ENCODE measurements around the gene DTD1. TPM values are rescaled to one million over a fixed set of nuclear protein-coding genes. Genes with fewer than 3 reads are reported as not detected.
"Not testable (repeated sequence)": the region's sequence is repeated elsewhere in the genome, so short reads cannot be mapped to it uniquely, and the experiment has no call there.

DTD1 gene
- polyA plus RNA-seq, 1 of the 3 experiments (the other 2 are of a cell fraction): 81.1 TPM

GRCh38 chr20:18781509-18781908 is 193.7 kb downstream of the DTD1 start:
- Histone ChIP-seq H4K20me1 (ENCODE audit: insufficient read depth) (no peaks in the 10 kb centered on the region), H3K4me1 (ENCODE audit: control insufficient read depth in 1 of 2, insufficient read depth in 2 of 2, low read depth in 1 of 2, low read length in 1 of 2) (no peaks in the 10 kb centered on the region), H3K4me3 (ENCODE audit: low read depth in 2 of 2, low read length in 1 of 2) (no peak overlapping the region), H3K9ac (no peak overlapping the region), H3F3A (replicated peaks; ENCODE audit: insufficient read depth) (no peaks in the 10 kb centered on the region), H3K9me3 (no peaks in the 10 kb centered on the region), H3K4me2 (no peak overlapping the region), H2AFZ (ENCODE audit: low read depth) (no peak overlapping the region; the same call in 1 of the 2 replicates), H3K27ac (ENCODE audit: low read depth in 2 of 2, low read length in 1 of 2) (no peak overlapping the region), H3K9me2 (no peaks in the 10 kb centered on the region), H3K27me3 (ENCODE audit: insufficient read depth) (no peaks in the 10 kb centered on the region), H3K79me2 (ENCODE audit: insufficient read depth) (no peaks in the 10 kb centered on the region), H3K36me3 (replicated peaks in 1 of 2; ENCODE audit: control insufficient read depth in 1 of 2, insufficient read depth in 2 of 2, low read length in 1 of 2) (no peaks in the 10 kb centered on the region)
- no peak for DNase-seq
- ChIA-PET CTCF (no interaction called here), POLR2A (no interaction called here)
- TF ChIP-seq EZH2phosphoT487 (IDR thresholded peaks at IDR 0.05; ENCODE audit: borderline replicate concordance, low read depth) (no peak), REST (IDR thresholded peaks at IDR 0.05; ENCODE audit: low read depth, low read length) (no peak), MEF2A (IDR thresholded peaks at IDR 0.05; ENCODE audit: borderline replicate concordance, low read depth) (no peak), RFX5 (IDR thresholded peaks at IDR 0.05; ENCODE audit: low read length) (no peak), RCOR1 (IDR thresholded peaks at IDR 0.05; ENCODE audit: low read length) (no peak), CHD2 (IDR thresholded peaks at IDR 0.05; ENCODE audit: low read length, partially characterized antibody) (no peak), NRF1 (IDR thresholded peaks at IDR 0.05; ENCODE audit: low read depth, low read length) (no peak), NFIC (IDR thresholded peaks at IDR 0.05; ENCODE audit: borderline replicate concordance) (no peak), RAD21 (IDR thresholded peaks at IDR 0.05; ENCODE audit: low read length) (no peak), POLR2AphosphoS5 (IDR thresholded peaks at IDR 0.05; ENCODE audit: low read depth, low read length) (no peak), TAF1 (IDR thresholded peaks at IDR 0.05; ENCODE audit: borderline replicate concordance, low read depth, low read length) (no peak), SIN3A (IDR thresholded peaks at IDR 0.05; ENCODE audit: borderline replicate concordance, low read depth, low read length) (no peak), SMC3 (IDR thresholded peaks at IDR 0.05; ENCODE audit: low read depth, low read length) (no peak), FOXJ3 (CRISPR knock-in tag; IDR thresholded peaks at IDR 0.05) (no peak), GABPA (IDR thresholded peaks at IDR 0.05; ENCODE audit: low read depth) (no peak), FOXM1 (IDR thresholded peaks at IDR 0.05; ENCODE audit: low read depth) (no peak)
- 5% methylated on average over 3 of the region's 3 CpGs for WGBS (ENCODE audit: low lambda C conversion rate)

- Histone ChIP-seq H3K27me3 (ENCODE audit: insufficient read depth) (no peaks in the 10 kb centered on the region), H3K4me2 (no peak overlapping the region), H2AFZ (ENCODE audit: low read depth) (no peak overlapping the region), H3K27ac (ENCODE audit: low read depth in 2 of 2, low read length in 1 of 2) (no peak overlapping the region), H3K4me1 (ENCODE audit: control insufficient read depth in 1 of 2, insufficient read depth in 2 of 2, low read depth in 1 of 2, low read length in 1 of 2) (no peaks in the 10 kb centered on the region), H4K20me1 (ENCODE audit: insufficient read depth) (no peaks in the 10 kb centered on the region), H3F3A (replicated peaks; ENCODE audit: insufficient read depth) (no peaks in the 10 kb centered on the region), H3K9ac (no peak overlapping the region), H3K9me3 (no peaks in the 10 kb centered on the region), H3K9me2 (no peaks in the 10 kb centered on the region), H3K4me3 (ENCODE audit: low read depth in 2 of 2, low read length in 1 of 2) (no peak overlapping the region), H3K36me3 (replicated peaks in 1 of 2; ENCODE audit: control insufficient read depth in 1 of 2, insufficient read depth in 2 of 2, low read length in 1 of 2) (no peaks in the 10 kb centered on the region), H3K79me2 (ENCODE audit: insufficient read depth) (no peaks in the 10 kb centered on the region)
- ChIA-PET POLR2A (no interaction called here), CTCF (no interaction called here)
- no peak for DNase-seq
- TF ChIP-seq USF1 (IDR thresholded peaks at IDR 0.05; ENCODE audit: borderline replicate concordance, low read depth) (no peak), RXRA (IDR thresholded peaks at IDR 0.05; ENCODE audit: borderline replicate concordance, low read depth) (no peak), EP300 (IDR thresholded peaks at IDR 0.05; ENCODE audit: borderline replicate concordance in 1 of 2, low read depth in 1 of 2, low read length in 1 of 2) (no peak), SMC3 (IDR thresholded peaks at IDR 0.05; ENCODE audit: low read depth, low read length) (no peak), MAX (IDR thresholded peaks at IDR 0.05; ENCODE audit: low read depth) (no peak)
- 37% methylated on average over 5 of the region's 5 CpGs for WGBS (ENCODE audit: low lambda C conversion rate)
Measured at GRCh38 chr20:18783385-18783959, 195.6 kb downstream of the DTD1 start.

GRCh38 chr20:18787046-18787445 is 199.2 kb downstream of the DTD1 start:
- H3K4me3 ChIP-seq (ENCODE audit: low read depth in 2 of 2, low read length in 1 of 2); H3K36me3 ChIP-seq (replicated peaks in 1 of 2; ENCODE audit: control insufficient read depth in 1 of 2, insufficient read depth in 2 of 2, low read length in 1 of 2); H3K4me1 ChIP-seq (ENCODE audit: control insufficient read depth in 1 of 2, insufficient read depth in 2 of 2, low read depth in 1 of 2, low read length in 1 of 2); H3F3A ChIP-seq (replicated peaks; ENCODE audit: insufficient read depth); H3K27ac ChIP-seq (ENCODE audit: low read depth in 2 of 2, low read length in 1 of 2); H2AFZ ChIP-seq (ENCODE audit: low read depth); H4K20me1 ChIP-seq (ENCODE audit: insufficient read depth); H3K9me3 ChIP-seq; H3K9ac ChIP-seq; POLR2A ChIA-PET; H3K79me2 ChIP-seq (ENCODE audit: insufficient read depth); DNase-seq; H3K9me2 ChIP-seq; CTCF ChIA-PET; H3K27me3 ChIP-seq (ENCODE audit: insufficient read depth); H3K4me2 ChIP-seq: not testable (repeated sequence)
- 0% methylated on average over 2 of the region's 2 CpGs for WGBS (ENCODE audit: low lambda C conversion rate)
